Cardiac ventricle fibroblast (primary cell): ENCODE results near the gene ZNF774. TPM values are rescaled to one million over a fixed set of nuclear protein-coding genes. Genes with fewer than 3 reads are reported as not detected.

Experiments
- total RNA-seq: library from RNA; depleted of rRNA; stranded (reverse); fragments of >200 nt; gene quantifications from 2 replicates; pipeline ENCODE4 v1.2.3, GENCODE V29; 2015

ZNF774 gene
- 0.19 and 0.34 TPM in 2 replicates for total RNA-seq

DNA sequence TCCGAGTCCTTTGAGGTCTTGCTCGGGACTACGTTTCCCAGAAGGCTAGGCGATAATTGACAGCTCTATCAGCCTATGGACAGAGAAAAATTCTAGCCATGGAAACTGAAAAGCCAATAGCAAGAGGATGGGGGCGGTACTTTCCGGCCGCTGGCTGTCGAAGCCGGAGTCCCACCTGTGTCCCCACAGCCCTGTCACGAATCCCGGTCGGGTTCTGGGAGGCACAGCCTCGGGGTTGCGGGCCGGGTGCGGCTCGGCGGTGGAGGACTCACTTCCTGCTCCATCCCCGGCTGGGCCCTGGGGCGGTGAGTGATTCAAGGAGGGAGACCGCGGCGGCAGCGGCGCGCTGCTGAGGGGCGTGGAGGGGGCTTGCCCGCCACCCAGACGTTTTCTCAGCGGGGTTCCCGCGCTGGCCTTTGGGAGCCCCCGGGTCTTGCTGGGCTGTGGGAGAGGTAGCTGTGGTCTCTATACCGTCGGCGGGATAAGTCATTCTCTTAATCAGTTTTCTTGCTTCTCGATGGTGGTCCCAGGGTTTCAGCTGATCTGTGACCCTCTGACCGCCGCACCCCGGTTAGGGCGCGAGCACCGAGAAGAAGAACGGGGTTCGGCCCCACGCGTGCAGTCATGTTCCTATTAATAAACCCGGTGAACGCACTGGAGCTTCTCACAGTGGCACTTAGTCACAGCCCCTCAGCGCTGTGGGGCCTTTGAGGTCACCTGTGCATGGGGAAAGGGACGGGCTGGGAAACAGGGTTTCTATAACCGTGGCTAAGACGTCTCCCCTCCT, at the start of gene ZNF774:
TSS of gene ZNF774 (plus strand) at position 178 of the 787 bp plus-strand sequence. CDS start 2,377 bp downstream, outside the sequence.

DNA sequence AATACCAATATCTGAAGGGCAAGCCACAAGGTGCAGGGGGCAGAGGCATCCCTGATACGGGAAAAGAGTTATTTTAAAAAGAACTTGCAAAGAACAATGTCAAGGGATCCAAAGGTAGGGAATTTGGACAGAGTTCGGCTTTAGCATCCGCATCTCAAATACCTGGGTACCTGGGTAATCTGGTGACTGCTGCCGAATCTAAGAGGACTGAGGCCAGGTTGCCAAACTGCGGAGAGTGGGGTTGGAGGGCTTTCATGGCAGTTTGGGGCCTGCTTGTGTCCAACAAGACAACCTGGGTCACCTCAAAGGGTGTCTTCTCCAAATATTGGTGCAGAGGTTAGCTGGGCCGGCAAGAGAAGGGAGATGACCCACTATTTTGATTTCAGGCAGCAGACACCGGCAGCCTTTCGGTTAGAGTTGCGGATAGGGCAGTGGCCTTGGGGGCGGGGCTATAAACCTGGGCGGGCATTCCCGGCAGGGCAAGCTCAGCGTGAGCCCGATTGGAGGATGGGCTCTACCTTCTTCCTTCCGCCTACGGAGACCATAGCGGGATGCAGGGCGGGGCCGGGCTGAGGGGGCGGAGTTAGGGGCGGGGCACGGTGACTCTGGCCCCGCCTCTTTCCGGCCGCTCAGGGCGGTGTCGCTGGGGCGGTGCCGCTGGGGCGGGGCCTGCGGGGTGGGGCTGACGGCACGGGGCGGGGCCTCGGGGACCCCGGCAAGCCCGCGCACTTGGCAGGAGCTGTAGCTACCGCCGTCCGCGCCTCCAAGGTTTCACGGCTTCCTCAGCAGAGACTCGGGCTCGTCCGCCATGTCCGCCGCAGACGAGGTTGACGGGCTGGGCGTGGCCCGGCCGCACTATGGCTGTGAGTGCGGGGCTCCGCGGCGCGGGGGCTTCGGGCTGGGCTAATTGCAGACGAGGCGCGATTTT, 35.7 kb downstream of the ZNF774 start, which contains the start of gene IQGAP1:
TSS of gene IQGAP1 (plus strand) at position 709 of the 928 bp plus-strand sequence. CDS start at position 809, 100 bp downstream.

Other genes starting within 250 kb of the ZNF774 start
- gene IDH2, start 249.8 kb upstream of the ZNF774 start, total RNA-seq: 24.0 and 27.2 TPM in 2 replicates
- 14.7 and 24.3 TPM in 2 replicates for gene SEMA4B, start 151.0 kb upstream of the ZNF774 start, total RNA-seq
- gene CIB1, start 118.3 kb upstream of the ZNF774 start, total RNA-seq: 29.1 and 29.3 TPM in 2 replicates
- 4.7 and 16.0 TPM in 2 replicates for gene GDPGP1, start 118.1 kb upstream of the ZNF774 start, total RNA-seq
- gene TTLL13, start 102.7 kb upstream of the ZNF774 start, total RNA-seq: not detected in 2 replicates
- gene NGRN, start 86.6 kb upstream of the ZNF774 start, total RNA-seq: 38.4 and 49.5 TPM in 2 replicates
- gene IQGAP1, start 36.0 kb downstream of the ZNF774 start, total RNA-seq: 133 and 150 TPM in 2 replicates
- gene CRTC3, start 177.6 kb downstream of the ZNF774 start, total RNA-seq: 17.8 and 18.4 TPM in 2 replicates